Measurements from ENCODE around the gene BPGM.
A peak's percentile ranks its signal among the peaks of the same experiment; 100 is the strongest.

BPGM gene

DNA sequence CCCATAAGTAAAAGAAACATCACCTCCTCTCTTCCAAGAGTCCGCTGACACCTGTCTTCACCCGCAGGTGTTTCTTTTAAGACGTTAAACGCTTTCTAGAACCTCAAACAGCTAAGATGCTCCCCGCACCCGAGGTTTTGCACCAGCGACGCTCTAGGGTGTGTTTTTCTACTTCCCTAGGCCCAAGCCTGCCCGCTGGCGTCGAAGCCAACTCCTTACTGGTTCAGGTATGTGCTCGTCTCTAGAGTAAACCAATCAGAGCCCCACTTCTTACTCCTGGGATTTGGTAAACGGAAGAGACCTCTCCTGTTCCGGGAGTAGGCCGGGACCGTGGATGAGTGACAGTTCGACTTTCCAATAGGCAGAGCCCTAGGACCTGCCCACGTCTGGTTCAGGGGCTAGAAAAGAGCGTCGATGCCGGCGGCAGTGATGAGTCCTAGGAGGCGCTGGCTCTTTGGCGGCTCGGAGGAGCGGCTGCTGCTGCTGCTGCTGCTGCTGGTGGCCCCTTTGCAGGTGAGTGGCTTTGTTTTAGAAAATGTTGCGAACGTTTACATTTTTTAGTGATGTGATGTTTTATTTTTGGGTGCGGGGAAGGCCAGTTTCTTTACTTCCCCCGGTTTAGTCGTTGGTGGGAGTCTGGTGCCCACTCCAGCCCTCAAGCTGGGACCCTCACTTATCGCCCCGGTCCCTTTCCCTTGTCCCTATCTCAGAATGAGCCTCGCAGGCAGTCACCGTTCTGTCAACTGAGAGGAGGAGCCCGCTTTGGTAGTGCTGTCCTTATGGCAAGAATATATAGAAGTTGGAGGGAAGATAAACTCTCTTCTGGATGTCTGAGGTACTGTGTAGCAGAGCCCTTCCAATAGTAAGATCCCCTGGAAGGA lies at the start of gene BPGM:
BPGM (plus strand) TSS at position 429 of the 881 bp plus-strand sequence. CDS start 14,655 bp downstream, outside the sequence.
- peak; percentile 92 for DNase-seq (ENCODE audit: low read depth)

DNA sequence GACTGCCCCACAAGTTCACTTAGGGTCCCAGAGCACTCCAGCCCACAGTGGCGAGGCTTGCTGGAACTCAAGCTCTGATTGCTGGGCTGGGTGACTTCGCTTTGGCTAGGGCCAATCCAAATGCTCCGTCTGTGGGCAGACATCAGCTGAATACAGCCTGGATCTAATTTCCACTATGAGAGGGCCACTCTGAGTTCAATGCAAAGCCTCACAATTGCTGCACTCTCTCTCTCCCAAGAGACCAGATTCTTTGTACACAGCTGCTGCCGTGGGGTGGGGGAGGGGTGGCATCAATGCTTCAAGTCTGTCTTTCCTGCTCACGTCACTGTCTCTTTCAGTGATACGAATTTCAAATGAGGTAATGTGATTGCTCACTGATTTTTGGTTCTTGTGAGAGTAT lies 47.3 kb upstream of the BPGM start:
- DNase-seq (ENCODE audit: low read depth) = no peak

DNA sequence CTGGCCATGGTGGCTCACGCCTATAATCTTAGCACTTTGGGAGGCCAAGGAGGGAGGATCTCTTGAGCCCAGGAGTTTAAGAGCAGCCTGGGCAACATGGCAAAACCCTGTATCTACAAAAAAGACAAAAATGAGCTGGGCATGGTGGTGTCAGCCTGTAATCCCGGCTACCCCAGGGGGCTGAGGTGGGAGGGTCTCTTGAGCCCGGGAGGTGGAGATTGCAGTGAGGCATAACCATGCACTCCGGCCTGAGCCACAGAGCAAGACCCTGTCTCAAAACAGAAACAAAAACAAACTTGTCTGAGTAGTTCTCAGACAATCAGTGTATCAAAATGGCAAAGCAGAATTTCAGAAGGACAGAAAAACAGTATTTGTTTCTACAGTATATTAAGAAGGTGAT lies 45.2 kb upstream of the BPGM start:
- no peak for DNase-seq (ENCODE audit: low read depth)

DNA sequence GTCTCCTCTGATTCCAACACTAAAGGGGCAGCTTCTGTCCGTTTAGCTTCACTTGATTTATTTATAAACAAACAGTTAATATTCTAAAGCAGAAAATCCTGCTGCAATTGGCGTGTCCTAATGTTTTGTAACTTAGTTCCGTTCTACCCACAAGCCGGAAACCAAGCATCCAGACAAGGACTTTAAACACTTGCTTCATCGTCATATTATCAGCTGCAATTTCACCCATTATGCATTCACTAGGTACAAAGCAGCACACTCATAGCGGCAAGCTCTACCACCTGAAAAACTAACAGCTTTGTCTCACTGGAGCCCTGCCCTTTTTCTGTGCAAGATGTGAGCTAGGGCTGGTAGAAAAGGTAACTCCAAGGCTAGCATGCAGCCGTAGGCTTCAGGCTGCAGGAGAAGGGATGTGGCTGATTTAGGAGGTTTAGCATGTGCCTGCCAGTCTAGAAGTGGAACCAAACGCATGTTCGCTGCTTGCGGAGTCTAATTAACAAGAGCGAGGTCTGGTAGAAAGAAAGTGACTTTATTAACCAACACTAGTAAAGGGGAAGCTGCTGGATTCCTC lies 43.7 kb upstream of the BPGM start:
- no peak for DNase-seq (ENCODE audit: low read depth)

DNA sequence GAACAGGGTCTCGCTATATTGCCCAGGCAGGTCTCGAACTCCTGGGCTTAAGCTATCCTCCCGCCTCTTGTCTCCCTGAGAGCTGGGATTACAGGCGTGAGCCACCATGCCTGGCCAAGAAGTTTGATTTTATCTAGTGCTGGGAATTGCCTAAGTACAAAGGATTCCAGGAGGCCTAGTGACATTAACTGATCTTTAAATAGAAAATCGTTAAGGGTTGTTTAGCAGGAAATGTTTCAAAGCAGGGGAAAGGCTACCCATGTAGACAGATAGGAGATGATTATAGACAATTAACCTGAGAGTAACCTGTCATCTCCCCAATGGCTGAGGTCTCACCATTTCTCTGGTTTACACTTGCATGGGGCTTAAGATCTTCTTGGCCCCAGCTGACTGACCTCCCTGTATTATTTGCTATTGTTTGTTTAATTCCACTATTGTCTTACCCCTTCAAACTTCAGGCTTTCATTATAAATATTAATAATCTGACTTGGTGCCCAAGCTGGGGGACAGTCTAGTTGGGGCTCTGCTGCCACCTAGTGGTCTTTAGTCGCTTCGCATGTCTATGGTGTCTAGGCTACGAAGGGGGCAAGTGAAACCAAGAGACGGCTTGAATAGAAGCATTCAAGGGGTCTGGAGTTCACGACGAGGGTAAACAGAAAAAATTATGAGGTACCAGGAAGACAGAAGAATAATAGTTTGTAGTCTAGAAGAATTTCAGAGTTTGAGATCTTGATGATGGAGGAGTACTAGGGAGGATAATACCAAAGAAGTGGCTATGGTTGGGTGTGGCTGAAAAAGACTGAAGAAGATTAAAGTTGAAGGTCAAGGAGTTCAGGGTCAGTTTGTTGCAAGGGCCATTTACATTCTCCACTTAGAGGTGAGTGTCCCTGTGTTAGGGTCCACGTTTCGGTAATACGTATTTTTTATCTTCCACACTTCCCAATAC lies 40.4 kb upstream of the BPGM start:
- peak; percentile 35 for DNase-seq (ENCODE audit: low read depth)

DNA sequence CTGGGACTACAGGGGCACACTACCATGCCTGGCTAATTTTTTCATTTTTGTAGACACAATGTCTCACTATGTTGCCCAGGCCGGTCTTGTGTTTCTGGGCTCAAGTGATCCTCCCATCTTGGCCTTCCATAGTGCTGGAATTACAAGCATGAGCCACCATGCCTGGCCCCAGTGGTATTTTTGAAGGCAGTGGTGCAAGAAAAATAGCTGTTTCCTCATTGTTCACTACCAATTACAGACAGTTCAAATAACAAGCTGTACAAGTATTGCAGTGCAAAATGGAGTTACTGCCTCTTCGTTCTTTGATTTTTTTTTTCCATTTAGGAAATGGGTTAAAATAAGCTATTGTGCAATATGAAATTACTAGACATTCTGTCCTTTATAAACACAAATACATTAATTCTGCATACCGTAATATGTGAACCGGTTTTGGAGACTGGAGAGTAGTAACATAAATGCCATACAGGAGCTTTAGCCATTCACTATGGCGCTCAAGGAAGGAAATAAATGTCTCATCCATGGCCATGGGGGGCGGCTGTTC lies 35.0 kb upstream of the BPGM start:
- no peak for DNase-seq (ENCODE audit: low read depth)

DNA sequence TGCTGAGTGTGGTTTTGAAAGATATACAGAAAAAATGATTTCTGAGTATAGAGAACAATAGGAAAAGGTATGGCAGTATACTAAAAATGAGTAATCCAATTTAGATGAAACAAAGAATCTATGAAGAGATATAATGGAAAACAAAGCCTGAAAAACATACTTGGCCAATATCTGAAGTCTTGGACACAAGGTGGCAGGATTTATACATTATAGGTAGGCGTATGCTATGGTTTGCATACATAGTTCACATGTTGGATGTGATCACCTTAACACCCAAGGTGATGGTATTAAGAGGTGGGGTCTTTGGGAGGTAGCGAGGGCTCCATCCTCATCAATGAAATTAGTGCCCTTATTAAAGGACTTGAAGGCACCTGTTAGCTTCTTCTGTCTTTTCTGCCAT lies 34.5 kb upstream of the BPGM start:
- no peak for DNase-seq (ENCODE audit: low read depth)

DNA sequence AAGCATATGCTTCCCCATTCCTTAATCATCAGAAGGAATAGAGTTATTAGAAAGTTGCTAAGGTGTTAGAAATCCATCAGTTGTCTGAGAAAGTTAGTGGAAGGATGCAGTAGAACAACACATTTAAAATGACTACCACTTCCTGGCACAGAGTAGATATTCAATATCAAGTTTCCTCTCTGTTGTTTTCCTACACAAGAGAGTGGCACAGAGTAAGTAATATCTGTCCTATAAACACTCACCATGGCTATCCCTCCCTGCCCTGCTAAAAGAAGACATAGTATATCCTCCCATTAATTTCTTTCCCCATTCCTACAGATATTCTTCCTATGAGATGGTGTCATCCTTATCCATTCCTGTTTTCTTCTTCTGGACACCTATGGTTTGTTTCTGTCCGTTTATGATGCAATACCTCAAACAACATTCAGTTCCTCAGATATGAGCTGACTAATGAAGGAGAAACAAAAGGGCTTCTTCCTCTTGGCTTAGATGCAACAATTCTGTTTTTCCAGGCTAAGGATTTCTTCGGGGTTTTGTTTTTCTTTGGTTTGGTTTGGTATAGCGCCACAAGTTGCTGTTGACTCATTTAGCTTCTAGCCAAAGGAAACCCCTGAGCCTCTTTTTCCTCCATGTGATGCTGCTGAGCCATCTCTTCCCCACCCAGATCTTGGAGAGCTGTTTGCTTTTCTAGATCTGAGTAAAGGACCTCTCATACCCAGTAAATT lies 32.9 kb upstream of the BPGM start:
- no peak for DNase-seq (ENCODE audit: low read depth)

DNA sequence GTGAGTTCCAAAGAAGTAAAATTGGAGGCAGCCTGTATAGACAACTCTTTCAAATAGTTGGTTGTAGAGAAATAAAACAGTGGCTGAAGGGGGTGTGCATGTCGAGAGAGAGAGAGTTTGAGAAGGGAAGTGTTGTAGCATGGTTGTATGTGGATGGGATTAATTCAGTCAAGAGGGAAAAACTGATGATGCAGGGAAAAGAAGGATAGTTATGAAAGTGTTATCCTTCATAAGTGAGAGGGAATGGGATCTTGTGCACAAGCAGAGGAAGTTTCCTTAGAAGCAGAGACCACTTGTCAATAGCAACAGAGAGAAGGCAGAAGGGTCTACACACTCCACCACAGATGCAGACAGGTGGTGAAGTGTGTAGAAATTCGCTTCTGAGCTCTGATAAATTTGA lies 30.0 kb upstream of the BPGM start:
- DNase-seq (ENCODE audit: low read depth) = no peak

DNA sequence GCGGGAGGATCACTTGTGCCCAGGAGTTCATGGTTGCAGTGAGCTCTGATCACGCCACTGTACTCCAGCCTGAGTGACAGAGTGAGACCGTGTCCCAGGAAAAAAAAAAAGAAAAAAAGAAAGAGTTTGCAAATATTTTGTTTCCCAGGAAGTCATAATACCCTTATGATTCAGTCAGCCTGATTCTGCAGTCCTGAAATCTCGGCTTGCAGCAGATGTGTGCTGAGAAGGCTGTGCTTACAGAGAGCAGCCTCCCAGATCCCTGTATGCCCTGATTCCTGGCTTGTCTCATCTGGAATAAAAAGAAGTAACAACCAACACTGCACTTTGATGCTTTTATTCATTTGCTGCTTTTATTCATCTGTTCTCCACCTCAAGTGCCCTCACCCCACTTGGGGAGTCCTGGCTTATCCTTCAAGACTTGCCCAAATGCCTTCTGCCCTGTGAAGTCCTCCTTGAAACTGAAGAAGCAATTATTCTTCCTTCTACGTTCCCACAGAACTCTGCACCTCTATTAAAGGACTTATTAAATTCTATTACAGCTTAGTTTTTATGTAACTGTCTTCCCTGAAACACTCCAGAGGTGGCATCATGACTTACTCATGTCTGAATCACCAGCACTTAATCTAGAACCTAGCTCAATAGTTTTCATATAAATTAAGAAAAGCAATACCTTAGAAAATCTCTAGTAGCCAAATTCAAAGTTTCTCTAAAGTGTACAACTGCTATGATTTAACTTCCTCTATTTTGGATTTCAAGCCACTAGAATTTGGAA lies 27.7 kb upstream of the BPGM start:
- DNase-seq (ENCODE audit: low read depth) = no peak

DNA sequence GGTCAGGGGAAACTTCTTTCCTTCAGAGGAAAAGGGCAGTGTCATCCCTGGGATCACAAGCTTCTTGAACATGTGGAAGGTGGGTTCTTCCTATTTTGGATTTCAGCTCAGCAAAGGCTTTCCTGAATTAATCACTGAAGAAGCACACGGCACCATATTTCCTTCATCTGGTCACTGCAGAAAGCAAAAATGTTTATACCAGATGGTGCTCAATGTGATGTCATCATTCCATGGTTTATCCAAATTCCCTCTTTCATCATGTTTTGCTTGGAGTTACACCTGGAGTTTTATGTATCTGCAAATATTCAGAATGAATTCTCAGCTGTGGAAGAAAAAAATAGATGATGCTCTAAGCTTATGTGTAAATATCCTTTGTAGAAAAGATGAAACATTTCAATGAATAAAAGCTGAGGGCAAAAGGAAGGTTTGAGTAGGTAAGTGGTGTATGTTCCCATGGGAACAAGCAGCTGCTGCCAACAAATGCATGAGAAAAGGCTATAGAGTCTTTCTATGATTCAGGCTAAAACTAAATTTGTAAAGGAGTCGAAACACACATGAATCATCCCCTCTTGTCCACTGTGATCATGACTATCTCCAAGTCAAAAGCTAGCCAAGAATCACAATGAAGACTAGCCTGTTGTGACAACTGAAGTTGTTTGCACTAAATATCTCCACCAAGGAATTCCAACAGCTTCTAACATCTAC lies 26.9 kb upstream of the BPGM start:
- DNase-seq (ENCODE audit: low read depth) = no peak

DNA sequence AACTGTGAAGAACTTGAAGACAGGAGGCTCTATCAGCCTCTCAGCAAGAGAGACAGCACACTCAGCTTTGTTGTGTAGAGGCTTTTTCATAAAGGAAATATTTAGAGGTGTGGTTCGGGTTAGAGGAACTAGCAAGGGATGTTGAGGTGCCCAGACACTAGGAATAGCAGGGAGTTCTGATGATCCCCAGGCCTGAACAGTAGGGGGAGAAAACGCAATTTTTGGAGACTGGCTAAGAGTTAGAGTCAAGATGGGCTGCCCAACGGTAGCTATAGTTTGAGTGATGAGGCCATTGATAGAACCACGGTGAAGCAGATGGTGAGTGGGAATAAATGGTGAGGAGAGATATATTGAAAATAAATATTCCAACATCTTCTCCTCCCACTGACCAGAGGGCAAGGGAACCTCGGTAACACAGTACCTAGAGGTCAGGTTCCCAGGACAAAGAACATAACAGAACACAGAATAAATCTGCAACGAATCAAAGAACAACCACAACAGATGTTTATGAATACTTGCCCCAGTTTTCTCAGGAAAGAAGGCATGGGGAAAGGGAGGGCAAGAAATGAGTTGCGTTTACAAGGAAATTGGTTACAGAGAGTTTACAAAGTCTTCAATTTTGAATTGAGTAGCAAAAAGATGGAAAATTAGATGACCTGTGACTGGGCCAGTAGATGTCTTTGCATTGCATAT lies 24.2 kb upstream of the BPGM start:
- no peak for DNase-seq (ENCODE audit: low read depth)

DNA sequence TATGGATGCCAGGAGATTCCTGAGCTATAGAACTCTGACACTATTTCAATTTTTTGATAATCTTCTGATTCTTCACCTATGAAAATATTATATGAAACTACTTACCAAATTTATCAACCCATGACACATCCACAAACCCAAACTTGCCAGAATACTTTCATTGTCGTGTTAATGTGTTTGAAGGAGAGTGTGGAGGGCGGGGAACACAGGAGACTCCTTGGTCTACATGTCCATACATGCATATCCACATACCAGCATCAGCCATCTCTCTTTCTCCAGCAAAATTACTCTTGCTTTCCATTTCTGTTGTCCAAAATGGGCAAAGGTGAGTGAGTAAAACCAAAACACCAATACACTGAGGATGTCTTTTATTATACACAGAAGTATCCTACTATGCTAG lies 23.5 kb upstream of the BPGM start:
- DNase-seq (ENCODE audit: low read depth) = no peak

DNA sequence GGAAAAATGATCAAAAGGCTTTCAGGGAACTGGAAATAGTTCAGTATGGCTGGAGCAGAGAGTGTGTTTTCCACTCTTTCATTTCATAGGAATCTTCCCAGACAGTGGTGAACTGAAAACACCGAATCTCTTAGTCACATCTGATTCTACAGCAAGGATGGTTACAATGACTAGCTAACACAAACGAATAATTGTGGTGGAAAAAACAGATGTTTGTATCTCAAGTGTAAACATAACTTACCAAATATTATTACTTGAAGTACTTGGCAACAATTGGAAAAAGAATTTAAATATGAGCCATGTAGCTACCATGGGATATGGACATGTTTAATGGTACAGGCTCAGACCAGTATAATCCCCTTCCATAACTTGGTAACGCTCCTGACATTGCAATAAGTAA lies 21.1 kb upstream of the BPGM start:
- DNase-seq (ENCODE audit: low read depth) = no peak

DNA sequence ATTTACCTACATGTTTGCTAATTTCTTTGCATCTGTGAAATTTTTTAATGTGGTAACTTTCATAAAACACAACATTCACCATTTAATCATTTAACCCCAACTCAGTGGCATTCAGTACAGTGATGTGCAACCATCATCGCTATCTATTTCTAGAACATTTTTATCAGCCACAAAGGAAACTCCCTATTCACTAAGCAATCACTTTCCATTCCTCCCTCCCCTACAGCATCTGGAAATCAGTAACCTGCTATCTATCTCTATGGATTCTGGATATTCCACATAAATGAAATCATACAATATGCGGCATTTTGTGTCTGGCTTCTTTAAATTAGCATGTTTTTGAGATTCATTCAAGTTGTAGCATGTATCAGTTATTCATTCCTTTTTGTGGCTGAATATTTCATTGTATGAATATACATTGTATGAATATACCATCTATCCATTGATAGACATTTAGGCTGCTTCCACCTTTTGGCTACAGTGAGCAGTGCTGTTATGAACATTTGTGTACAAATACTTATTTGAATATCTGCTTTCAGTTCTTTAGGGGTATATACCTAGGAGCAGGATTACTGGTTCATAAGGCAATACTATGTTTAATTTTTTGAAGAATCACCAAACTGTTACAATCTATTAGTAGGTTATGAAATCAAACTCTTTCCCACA lies 19.4 kb upstream of the BPGM start:
- no peak for DNase-seq (ENCODE audit: low read depth)

DNA sequence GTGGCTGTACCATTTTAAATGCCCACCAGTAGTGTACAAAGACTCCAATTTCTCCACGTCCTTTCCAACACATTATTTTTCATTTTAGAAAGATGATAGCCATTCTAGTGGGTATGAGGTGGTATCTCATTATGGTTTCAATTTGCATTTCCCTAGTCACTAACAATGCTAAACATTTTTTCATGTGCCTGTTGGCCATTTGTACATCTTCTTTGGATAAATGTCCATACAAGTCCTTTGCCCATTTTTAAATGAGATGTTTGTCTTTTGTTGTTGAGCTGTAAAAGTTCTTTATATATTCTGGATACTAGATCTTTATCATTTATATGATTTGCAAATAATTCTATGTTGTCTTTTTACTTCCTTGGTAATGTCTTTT lies 18.9 kb upstream of the BPGM start:
- DNase-seq (ENCODE audit: low read depth) = no peak

DNA sequence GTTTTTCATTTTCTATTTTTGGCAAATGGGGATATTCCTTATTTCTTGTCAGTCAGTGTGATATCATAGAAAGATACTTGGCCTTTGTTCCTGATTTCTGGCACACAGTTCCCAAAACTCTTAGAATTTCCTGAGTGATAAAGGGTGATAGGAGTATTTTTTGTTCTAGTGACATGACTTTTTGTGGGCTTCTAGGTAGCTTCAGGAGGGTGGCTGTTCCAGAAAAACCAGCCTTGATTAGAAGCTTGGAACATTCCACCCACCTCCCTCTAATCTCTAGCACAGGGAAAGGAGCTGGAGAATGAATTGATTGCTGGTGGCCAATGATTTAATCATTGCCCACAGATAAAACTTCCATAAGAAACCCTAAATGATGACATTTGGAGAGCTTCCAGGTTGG lies 17.2 kb upstream of the BPGM start:
- DNase-seq (ENCODE audit: low read depth) = no peak

DNA sequence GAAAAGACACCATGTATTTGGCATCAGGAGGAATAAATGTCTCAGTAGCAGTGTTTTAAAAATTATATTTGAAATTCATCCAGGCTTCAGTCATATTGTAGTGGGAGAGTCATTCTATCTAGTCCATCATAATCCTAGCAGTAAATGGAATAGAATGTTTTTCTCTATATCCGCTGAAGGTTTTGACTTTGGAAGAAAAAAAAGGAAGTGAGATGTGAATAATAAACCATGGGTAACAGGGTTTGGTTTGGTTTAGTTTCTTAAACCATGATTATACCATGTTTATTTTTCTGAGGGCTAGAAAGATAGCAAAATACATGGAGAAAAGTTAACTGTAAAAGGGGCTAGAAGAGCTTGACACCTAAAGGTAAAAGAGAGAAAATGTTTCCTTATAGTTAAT lies 16.4 kb upstream of the BPGM start:
- DNase-seq (ENCODE audit: low read depth) = no peak

DNA sequence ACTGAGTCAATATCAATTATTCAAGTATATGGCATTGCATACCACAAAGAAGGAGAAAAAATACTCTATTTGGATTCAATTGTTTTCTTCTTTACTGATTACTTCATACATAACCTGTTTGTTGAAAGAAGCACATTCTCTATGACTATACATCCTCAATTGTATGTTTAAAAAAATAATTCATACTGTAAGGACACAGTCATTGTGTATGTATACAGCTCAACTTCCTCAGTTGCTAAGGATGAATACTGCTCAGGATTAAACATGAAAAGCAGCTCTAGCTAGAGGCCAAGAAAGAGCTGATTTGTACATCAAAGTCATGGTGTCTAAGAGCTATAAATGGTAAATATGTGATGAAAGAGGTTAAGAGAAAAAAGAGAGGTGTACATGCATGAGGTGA lies 15.8 kb upstream of the BPGM start:
- no peak for DNase-seq (ENCODE audit: low read depth)

Measured in stimulated activated CD8-positive, alpha-beta memory T cell treated with anti-CD3 and anti-CD28 coated beads, Interleukin-15, amount 100 ng/mL, for 1 hour (primary cell).